T-helper 17 cell (primary cell): ENCODE results near the gene ANKFN1. TPM values are rescaled to one million over a fixed set of nuclear protein-coding genes. Genes with fewer than 3 reads are reported as not detected.

Experiments
- ATAC-seq: fragments of 150-1000 bp; cut with Tn5 transposase; 2 replicates; pipeline ENCODE4 v1.10.0; 2021; ENCODE audit warnings: mild to moderate bottlenecking, moderate library complexity
- DNase-seq, 3 donors: peaks; one replicate each; pipeline versions ENCODE4 v3.0.0 to v3.0.0-alpha.2; 2020 to 2021
- H3K9me3 ChIP-seq: one replicate; pipeline ENCODE4 v1.7.0; 2013; ENCODE audit warnings: low read length, mild to moderate bottlenecking; ENCODE audit not compliant: control insufficient read depth, poor library complexity, severe bottlenecking
- H3K27ac Mint-ChIP-seq: one replicate; pipeline ENCODE4 v1.8.0; 2022; ENCODE audit warnings: mild to moderate bottlenecking, moderate library complexity, mixed read lengths
- H3K27me3 Mint-ChIP-seq: one replicate; pipeline ENCODE4 v1.8.0; 2022; ENCODE audit warnings: mixed read lengths
- H3K36me3 Mint-ChIP-seq: one replicate; pipeline ENCODE4 v1.8.0; 2022; ENCODE audit warnings: low read depth, mixed read lengths
- H3K4me1 Mint-ChIP-seq: one replicate; pipeline ENCODE4 v1.8.0; 2022; ENCODE audit warnings: mild to moderate bottlenecking, mixed read lengths
- H3K4me3 Mint-ChIP-seq: one replicate; pipeline ENCODE4 v1.8.0; 2022; ENCODE audit warnings: mild to moderate bottlenecking, moderate library complexity, mixed read lengths
- total RNA-seq, 4 donors: library from RNA in 2 of 4; stranded (reverse) in 2 of 4; gene quantifications; one replicate each; pipeline ENCODE4 v1.2.3 and lab custom pipeline; 2022 to 2026

ANKFN1 gene
- total RNA-seq, 2 donors from 2014 or later: not detected

DNA sequence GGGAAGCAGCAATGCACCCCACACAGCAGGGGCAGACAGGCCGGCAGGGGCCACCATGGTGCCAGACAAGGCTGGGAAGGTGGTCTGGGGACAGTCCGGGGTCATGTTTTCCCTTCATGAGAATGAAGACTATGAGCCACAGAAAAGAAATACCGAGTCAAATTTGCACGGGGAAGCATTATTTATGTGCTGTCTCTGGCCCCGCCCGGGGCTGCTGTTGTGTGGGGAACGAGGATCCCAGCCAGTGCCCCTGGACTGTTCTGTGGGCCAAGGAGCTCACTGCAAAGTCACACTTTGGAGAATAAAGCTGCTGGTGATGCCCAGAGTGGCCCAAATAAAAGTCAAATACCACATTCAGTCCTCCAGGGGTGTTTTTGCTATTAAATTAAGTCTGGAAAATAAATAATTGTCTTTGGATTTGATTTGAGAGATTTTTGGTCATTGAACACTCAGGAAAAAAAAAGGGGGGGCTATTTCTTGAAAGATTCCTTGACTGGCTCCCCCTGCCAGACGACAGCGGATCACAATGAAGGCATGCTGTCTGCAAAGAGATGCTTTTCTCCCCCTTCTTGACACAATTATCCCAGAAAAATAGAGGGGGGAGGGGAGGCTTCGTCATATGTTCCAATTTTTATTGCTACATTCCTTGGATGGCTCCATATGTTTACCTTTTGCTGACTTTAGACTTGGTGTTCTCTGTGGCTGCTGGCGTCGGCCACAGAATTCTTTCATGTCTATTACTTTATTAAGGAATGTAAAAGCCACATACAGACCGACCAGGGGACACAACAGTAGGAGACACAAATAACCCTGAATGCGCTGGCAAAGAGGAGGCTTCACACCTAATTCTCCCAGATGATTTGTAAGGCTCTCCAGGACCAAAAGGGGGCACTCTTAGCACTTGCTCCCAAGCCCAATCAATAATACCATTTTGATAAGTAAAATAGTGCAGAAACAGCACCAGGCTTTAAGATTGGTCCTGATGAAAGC is 27.1 kb upstream of the ANKFN1 start:
- no peak overlapping the region for H3K27ac Mint-ChIP-seq
- no peak for DNase-seq
- no peaks in the 10 kb centered on the region for H3K36me3 Mint-ChIP-seq
- no peaks in the 10 kb centered on the region for H3K9me3 ChIP-seq
- H3K4me3 Mint-ChIP-seq: no peak overlapping the region
- no peak for ATAC-seq
- H3K27me3 Mint-ChIP-seq: peaks cover 31% of the 10 kb centered on the region
- H3K4me1 Mint-ChIP-seq: no peaks in the 10 kb centered on the region

DNA sequence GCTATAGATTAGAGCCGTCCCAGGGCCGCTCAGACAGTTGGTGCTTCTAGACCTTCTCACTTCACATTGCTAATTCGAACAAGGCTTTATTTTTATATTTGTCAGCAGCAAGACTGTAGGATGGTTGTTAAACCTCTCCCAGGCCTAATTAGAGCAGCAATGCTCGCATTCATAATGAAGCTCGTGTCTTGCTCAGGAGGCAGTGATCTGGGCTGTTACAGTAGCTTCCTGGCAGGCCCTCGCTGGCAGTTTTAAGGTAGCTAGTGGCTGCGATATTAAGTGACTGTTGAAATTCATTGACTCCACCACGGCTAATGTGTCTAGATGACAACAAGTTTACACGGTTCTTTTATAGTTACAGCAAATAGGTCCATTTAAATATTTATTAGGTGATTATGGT is 23.2 kb upstream of the ANKFN1 start:
- Mint-ChIP-seq H3K27me3 (peaks cover 30% of the 10 kb centered on the region), H3K27ac (no peak overlapping the region), H3K4me3 (no peak overlapping the region), H3K4me1 (no peaks in the 10 kb centered on the region), H3K36me3 (no peaks in the 10 kb centered on the region)
- H3K9me3 ChIP-seq: no peaks in the 10 kb centered on the region
- DNase-seq (no peak), ATAC-seq (no peak)

DNA sequence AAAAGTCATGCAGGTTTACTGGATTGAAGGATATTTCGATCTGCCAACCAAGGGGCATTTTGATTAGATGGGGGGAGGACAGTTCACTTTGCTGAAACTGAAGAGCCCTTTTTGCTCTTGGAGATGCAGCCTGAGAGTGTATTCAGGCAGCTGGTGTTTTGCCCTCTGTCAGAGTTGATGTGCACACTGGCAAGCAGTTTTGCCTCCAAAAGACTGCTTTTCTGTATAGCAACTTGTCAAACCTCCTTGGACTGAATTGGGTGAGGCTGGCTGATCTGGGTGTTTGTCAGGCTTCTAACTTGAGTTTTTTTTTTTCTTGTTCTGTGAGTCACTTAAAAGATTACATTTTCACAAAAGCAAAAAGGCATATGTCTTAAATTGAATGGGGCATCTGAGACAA is 22.6 kb upstream of the ANKFN1 start:
- H3K27me3 Mint-ChIP-seq: peaks cover 34% of the 10 kb centered on the region

DNA sequence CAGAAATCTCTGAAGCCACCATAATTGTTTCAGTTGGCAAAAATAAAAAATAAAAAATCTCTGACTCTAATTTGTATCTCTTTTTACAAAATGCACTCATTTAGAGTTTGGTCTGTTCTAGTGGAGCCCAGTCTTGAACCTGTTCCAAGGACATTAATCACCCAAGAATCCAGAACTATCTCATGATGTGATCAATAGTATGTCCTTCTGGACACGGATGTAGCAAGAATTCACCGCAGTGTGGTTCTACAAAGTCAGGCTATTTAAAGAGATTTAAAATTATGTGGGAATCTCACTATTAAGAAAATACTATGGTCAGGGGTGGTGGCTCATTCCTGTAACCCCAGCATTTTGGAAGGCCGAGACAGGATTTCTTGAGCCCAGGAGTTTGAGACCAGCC is 21.8 kb upstream of the ANKFN1 start:
- ATAC-seq (no peak), DNase-seq (no peak)
- H3K27ac Mint-ChIP-seq: no peak overlapping the region
- H3K9me3 ChIP-seq: no peaks in the 10 kb centered on the region
- no peaks in the 10 kb centered on the region for H3K36me3 Mint-ChIP-seq
- no peaks in the 10 kb centered on the region for H3K4me1 Mint-ChIP-seq
- no peak overlapping the region for H3K4me3 Mint-ChIP-seq
- peaks cover 42% of the 10 kb centered on the region for H3K27me3 Mint-ChIP-seq

More for the DNA sequence above, 22.6 kb upstream of the ANKFN1 start:
- DNase-seq (no peak), ATAC-seq (no peak)
- H3K36me3 Mint-ChIP-seq: no peaks in the 10 kb centered on the region
- no peak overlapping the region for H3K4me3 Mint-ChIP-seq
- no peaks in the 10 kb centered on the region for H3K9me3 ChIP-seq
- H3K4me1 Mint-ChIP-seq: no peaks in the 10 kb centered on the region
- H3K27ac Mint-ChIP-seq: no peak overlapping the region

DNA sequence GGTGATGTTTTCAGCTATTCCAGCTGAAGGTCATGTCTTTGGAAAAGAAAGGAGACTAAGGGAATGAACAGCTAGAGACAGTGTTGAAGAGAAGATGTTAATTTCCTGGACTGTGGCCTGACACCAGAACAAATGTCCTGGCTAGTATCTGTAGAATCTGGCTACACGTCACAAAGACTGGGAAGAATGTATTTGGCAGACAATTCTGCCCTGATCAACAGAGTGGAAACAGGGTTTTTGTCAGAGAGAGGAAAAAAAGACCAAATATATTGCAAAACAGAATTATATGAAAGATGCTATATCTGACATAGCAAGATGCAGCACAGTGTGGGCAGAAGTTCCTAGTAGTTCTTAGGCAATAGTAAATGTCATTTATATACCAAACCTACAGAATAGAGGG is 17.0 kb upstream of the ANKFN1 start:
- Mint-ChIP-seq H3K4me1 (no peaks in the 10 kb centered on the region), H3K27me3 (peaks cover 30% of the 10 kb centered on the region), H3K27ac (no peak overlapping the region), H3K4me3 (no peak overlapping the region), H3K36me3 (no peaks in the 10 kb centered on the region)
- H3K9me3 ChIP-seq: no peaks in the 10 kb centered on the region
- DNase-seq (no peak), ATAC-seq (no peak)

DNA sequence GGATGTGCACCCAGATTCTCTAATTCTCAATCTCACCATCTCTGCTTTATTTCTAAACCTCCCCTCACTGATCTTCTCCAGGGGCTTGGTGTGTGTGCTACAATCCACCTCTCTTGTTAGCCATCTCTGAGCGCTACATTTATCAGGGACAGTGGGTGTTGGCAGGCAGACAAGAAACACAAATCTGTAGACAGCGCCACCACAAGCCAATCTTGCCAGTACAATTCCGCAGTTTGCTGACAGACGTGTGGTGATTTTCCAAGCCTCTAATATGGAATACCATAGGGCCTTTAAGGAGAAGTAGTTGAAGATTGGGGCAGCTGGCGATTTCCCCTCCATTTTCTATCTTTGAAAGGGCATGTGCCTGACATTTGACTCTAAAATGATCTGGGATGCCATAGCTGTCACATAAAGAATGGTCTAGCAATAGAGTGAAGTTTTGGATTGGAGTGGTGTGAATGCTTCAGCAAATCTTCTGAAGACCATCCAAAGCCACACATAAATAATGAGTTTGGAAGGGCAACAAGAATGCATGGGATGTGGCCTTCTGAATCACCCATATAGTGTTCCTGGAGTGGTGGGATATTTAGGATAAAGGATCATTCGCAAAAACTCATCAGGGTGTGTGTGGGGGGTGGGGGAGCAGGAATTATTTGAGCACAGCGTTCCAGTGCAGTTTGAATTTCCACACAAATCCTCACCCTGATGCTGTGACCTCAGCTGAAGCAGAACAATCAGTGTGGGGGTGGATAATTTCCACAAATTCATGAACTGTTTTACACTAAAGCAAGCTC is 12.0 kb upstream of the ANKFN1 start:
- H3K36me3 Mint-ChIP-seq: no peaks in the 10 kb centered on the region
- ATAC-seq (no peak), DNase-seq (no peak)
- no peak overlapping the region for H3K4me3 Mint-ChIP-seq
- no peaks in the 10 kb centered on the region for H3K4me1 Mint-ChIP-seq
- H3K27ac Mint-ChIP-seq: no peak overlapping the region
- no peaks in the 10 kb centered on the region for H3K9me3 ChIP-seq
- H3K27me3 Mint-ChIP-seq: peaks cover 17% of the 10 kb centered on the region

DNA sequence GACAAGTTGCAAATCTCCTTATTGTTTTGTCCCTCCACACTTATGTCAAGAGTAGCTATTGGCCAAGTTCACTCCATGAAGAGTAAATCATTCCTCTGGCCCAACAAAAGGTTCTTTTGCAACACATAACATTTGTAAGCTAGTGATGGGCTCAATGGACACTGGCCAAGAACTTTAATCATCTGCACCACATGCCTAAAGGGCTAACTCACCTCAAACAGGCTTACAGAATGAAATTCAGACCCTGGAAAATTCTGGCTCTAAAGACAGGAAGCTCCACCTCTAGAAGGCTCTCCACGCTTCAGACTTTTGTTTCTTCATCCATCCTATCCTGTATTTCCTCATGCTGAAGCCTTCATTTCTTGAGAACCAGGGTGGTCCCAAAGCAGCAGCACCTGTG is 10.9 kb upstream of the ANKFN1 start:
- ATAC-seq: no peak
- DNase-seq: no peak
- H3K36me3 Mint-ChIP-seq: no peaks in the 10 kb centered on the region
- H3K4me3 Mint-ChIP-seq: no peak overlapping the region
- peaks cover 6% of the 10 kb centered on the region for H3K27me3 Mint-ChIP-seq
- no peaks in the 10 kb centered on the region for H3K4me1 Mint-ChIP-seq
- H3K9me3 ChIP-seq: no peaks in the 10 kb centered on the region
- no peak overlapping the region for H3K27ac Mint-ChIP-seq

DNA sequence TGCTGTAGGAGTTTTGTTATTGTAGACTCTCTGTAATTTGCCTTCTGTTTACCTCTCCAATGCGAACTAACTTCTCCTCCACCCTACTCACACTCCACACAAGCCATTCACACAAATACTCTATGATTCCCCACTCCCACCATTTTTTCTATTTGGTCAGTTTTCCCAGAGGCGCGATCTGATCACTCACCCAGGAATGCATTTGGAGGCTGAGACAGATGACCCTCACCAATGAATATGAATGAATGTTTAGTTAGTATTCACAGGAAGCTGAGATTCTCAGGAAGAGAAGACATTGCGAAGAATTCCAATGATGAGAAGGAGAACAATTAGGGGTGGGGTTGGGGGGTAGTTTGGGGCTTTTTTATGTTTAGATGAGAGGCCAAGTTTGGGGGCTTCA is 10.5 kb upstream of the ANKFN1 start:
- Mint-ChIP-seq H3K27ac (no peak overlapping the region), H3K27me3 (peaks cover 5% of the 10 kb centered on the region)

DNA sequence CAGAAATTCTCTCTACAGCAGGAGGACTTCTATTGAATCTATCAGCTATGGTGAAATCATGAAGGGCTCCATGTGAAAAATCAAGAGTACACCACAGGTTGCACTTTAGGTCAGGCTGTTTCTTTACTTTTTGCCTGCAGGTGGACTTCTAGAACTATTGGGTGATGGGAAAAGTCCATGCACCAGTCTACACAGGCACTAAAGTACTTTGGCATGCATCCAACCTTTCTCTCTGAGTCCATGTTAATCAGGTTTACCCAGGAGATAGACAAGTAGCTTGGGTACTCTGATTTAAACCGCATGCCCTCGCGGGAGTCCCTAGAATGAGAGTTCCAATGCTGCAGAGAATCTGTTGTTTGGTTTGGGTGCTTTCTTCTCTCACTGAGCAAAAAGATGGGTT is 9.1 kb upstream of the ANKFN1 start:
- no peaks in the 10 kb centered on the region for H3K36me3 Mint-ChIP-seq
- DNase-seq: no peak
- ATAC-seq: no peak

More for the DNA sequence above, 10.5 kb upstream of the ANKFN1 start:
- no peaks in the 10 kb centered on the region for H3K4me1 Mint-ChIP-seq
- ATAC-seq (no peak), DNase-seq (no peak)
- H3K9me3 ChIP-seq: no peaks in the 10 kb centered on the region
- H3K36me3 Mint-ChIP-seq: no peaks in the 10 kb centered on the region
- no peak overlapping the region for H3K4me3 Mint-ChIP-seq

DNA sequence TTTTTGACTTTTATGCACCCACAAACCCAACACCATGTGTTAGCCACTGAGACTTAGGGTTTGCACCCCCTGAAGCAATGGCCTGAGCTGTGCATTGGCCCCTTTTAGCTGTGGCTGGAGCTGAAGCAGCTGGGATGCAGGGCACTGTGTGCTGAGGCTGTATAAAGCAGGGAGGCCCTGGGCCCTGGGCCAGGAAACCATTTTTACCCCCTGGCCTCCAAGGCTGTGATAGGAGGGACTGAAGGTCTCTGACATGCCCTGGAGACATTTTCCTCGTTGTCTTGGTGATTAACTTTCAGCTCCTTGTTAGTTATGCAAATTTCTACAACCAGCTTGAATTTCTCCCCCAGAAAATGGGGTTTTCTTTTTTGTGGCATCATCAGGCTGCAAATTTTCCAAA is 6.7 kb upstream of the ANKFN1 start:
- no peaks in the 10 kb centered on the region for H3K9me3 ChIP-seq
- H3K4me3 Mint-ChIP-seq: no peak overlapping the region
- ATAC-seq (no peak), DNase-seq (no peak)
- H3K4me1 Mint-ChIP-seq: no peaks in the 10 kb centered on the region
- no peak overlapping the region for H3K27ac Mint-ChIP-seq
- peaks cover 19% of the 10 kb centered on the region for H3K27me3 Mint-ChIP-seq
- H3K36me3 Mint-ChIP-seq: no peaks in the 10 kb centered on the region

More for the DNA sequence above, 9.1 kb upstream of the ANKFN1 start:
- Mint-ChIP-seq H3K4me1 (no peaks in the 10 kb centered on the region), H3K27ac (no peak overlapping the region), H3K27me3 (peaks cover 13% of the 10 kb centered on the region), H3K4me3 (no peak overlapping the region)
- H3K9me3 ChIP-seq: no peaks in the 10 kb centered on the region

DNA sequence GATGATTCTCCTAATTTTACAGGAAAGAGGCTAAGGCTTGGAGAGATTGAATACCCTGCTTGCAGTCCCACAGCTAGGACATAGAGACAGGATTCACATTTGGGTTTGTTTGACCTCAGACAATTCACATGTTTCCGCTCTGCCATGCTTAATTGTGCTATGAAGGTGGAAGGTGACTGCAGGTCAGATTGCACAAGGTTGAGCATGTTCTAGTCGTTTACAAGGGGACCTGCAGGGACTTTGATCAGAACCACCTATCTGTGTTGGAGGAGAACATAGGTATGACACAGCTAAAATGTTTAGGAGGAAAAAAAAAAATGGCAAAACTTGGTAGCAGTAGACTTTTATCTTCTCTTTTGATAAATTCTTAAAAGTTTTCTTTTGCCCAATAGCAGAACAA is 4.9 kb upstream of the ANKFN1 start:
- Mint-ChIP-seq H3K4me1 (no peaks in the 10 kb centered on the region), H3K27me3 (peaks cover 20% of the 10 kb centered on the region), H3K4me3 (no peak overlapping the region), H3K36me3 (no peaks in the 10 kb centered on the region), H3K27ac (no peak overlapping the region)
- no peaks in the 10 kb centered on the region for H3K9me3 ChIP-seq
- ATAC-seq: no peak
- DNase-seq: no peak

DNA sequence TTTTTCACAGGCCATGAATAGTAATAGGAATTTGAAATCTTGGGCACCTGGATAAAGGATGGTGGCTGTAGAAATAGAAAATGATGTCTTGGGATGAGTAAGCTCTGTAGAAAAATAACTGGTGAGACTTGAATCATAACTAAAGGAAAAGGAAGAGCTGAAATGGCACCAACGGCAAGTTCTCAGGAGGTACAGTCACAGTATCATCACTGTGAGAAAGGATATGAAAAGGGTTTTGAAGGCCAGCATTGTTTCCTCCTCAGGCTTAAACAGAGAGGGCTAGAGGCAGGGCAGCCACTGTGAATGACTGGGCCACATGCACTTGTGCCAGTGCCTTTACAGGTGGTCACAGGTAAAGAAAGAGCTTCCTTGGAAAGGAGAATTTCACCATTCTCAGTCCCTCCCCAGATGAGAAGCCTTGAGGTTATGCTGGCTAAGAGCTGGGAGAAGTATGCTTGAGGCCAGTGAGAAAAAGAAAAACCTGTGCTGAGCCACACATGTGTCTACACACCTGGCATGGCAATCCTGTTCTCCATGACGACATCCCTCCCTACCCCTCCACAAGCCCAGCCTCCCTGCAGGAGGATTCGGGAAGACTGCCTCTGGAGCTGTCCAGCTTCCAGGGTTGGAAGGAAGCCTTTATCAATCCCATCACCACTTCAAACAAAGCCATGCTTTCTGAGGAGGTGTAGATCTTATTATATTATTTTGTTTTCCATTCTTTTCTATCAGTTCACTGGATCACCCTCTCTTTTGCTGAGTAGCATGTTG is 3.8 kb upstream of the ANKFN1 start:
- ATAC-seq (no peak), DNase-seq (no peak)
- H3K36me3 Mint-ChIP-seq: no peaks in the 10 kb centered on the region
- H3K4me3 Mint-ChIP-seq: no peak overlapping the region
- no peaks in the 10 kb centered on the region for H3K9me3 ChIP-seq
- peaks cover 16% of the 10 kb centered on the region for H3K27me3 Mint-ChIP-seq
- H3K27ac Mint-ChIP-seq: no peak overlapping the region
- no peaks in the 10 kb centered on the region for H3K4me1 Mint-ChIP-seq

DNA sequence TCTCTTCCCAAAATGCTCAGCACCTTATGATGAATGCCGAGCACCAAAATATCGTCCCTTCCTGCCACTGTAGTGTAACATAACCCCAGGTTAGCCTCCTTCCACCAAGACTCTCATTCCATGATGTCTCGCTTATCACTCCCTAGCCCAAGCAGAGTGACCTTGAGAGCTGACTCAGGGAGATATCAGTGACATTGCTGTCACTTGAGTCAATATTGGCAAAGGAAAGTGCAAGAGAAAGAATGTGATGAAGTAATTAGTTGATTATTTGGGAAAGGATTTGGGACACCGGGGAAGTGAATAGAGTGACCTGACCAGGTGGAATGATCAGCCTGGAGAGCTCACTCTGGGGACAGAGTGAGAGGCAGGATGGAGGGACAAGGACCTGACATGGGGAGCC is 2.6 kb upstream of the ANKFN1 start:
- no peaks in the 10 kb centered on the region for H3K9me3 ChIP-seq
- no peak overlapping the region for H3K27ac Mint-ChIP-seq
- peaks cover 16% of the 10 kb centered on the region for H3K27me3 Mint-ChIP-seq
- H3K4me1 Mint-ChIP-seq: no peaks in the 10 kb centered on the region
- H3K4me3 Mint-ChIP-seq: no peak overlapping the region
- H3K36me3 Mint-ChIP-seq: no peaks in the 10 kb centered on the region
- DNase-seq (no peak), ATAC-seq (no peak)
